ENCODE measurements around the gene ST8SIA6. TPM values are rescaled to one million over a fixed set of nuclear protein-coding genes. Genes with fewer than 3 reads are reported as not detected.

Gene ST8SIA6
- total RNA-seq, 1 experiment from 2014 or later, result not detected

Other genes with a start within 250 kb of the ST8SIA6 start
- gene VIM, start 226.4 kb downstream of the ST8SIA6 start, total RNA-seq (2014; rRNA removed; shearing (Covaris generic)), result 11,641 and 12,249 TPM in 2 replicates
- gene HACD1, start 162.8 kb upstream of the ST8SIA6 start, total RNA-seq (2014; rRNA removed; shearing (Covaris generic)), result 53.9 and 61.7 TPM in 2 replicates
- 37.1 and 48.5 TPM in 2 replicates for gene STAM, start 189.6 kb upstream of the ST8SIA6 start, total RNA-seq (2014; rRNA removed; shearing (Covaris generic))

Data from RPMI7951 (cell line).